ENCODE measurements around the gene PATL1.

PATL1 gene

GRCh38 chr11:59671471-59671870, 2.6 kb upstream of the PATL1 start:
- no peak for TF ChIP-seq CTCF (conservative IDR thresholded peaks at IDR 0.05)
- H3K27ac ChIP-seq: no peak overlapping the region

GRCh38 chr11:59669611-59670009, 773 bp upstream of the PATL1 start:
- no peak for TF ChIP-seq CTCF (conservative IDR thresholded peaks at IDR 0.05)
- peak overlapping the region; percentile 91 for H3K27ac ChIP-seq

GRCh38 chr11:59668188-59668949, 468 bp downstream of the PATL1 start:
- TF ChIP-seq CTCF (conservative IDR thresholded peaks at IDR 0.05): 0 out of 2 replicates have a peak, but pooled peaks have one; percentile 10
- peak overlapping the region; percentile 91 for H3K27ac ChIP-seq

- H3K27ac ChIP-seq: peak overlapping the region; percentile 91; the same call in 1 of the 2 replicates
- TF ChIP-seq CTCF (conservative IDR thresholded peaks at IDR 0.05): no peak
Observed at GRCh38 chr11:59667812-59668187, 1.0 kb downstream of the PATL1 start.

- H3K27ac ChIP-seq: no peak overlapping the region
- TF ChIP-seq CTCF (conservative IDR thresholded peaks at IDR 0.05): no peak
Observed at GRCh38 chr11:59666969-59667368, 1.9 kb downstream of the PATL1 start.

- TF ChIP-seq CTCF (conservative IDR thresholded peaks at IDR 0.05): no peak
- H3K27ac ChIP-seq: no peak overlapping the region
Observed at GRCh38 chr11:59660621-59661020, 8.2 kb downstream of the PATL1 start.

GRCh38 chr11:59659981-59660380, 8.9 kb downstream of the PATL1 start:
- no peak overlapping the region for H3K27ac ChIP-seq
- no peak for TF ChIP-seq CTCF (conservative IDR thresholded peaks at IDR 0.05)

Data from VCaP (cell line).